Thyroid gland (tissue), 4 donors: Measurements from ENCODE around the gene BARX1. TPM values are rescaled to one million over a fixed set of nuclear protein-coding genes. Genes with fewer than 3 reads are reported as not detected.

Experiments used
- DNase-seq, 2 donors: peaks; one replicate each; pipeline ENCODE4 v3.0.0-alpha.2; 2019
- H3K27ac ChIP-seq, 3 donors: fragments of 200-600 bp; sonication (generic); 1 replicate in 2 of 3; 2 replicates in 1 of 3; pipeline ENCODE4 v1.5.1; 2016 to 2019; ENCODE audit warnings: mild to moderate bottlenecking in 1 of 3, moderate library complexity in 1 of 3
- H3K27me3 ChIP-seq: fragments of 200-600 bp; sonication (generic); one replicate; pipeline ENCODE4 v1.5.1; 2019
- H3K36me3 ChIP-seq, 2 donors: fragments of 200-600 bp; sonication (generic); one replicate each; pipeline ENCODE4 v1.5.1; 2016 to 2019
- H3K4me1 ChIP-seq, 2 donors: fragments of 200-600 bp; sonication (generic); one replicate each; pipeline ENCODE4 v1.5.1; 2017 to 2019
- H3K4me3 ChIP-seq, 3 donors: fragments of 200-600 bp; sonication (generic); replicated peaks in 1 of 3; 1 replicate in 2 of 3; 2 replicates in 1 of 3; pipeline ENCODE4 v1.5.1; 2016; ENCODE audit warnings: mild to moderate bottlenecking in 1 of 3
- H3K9me3 ChIP-seq: fragments of 200-600 bp; sonication (generic); one replicate; pipeline ENCODE4 v1.5.1; 2017
- POLR2A ChIP-seq, 2 donors: fragments of 450-650 bp; IDR thresholded peaks; one replicate each; pipeline ENCODE4 v1.6.1; 2017; ENCODE audit warnings: antibody characterized with exemption in 2 of 2, mild to moderate bottlenecking in 2 of 2, moderate library complexity in 1 of 2
- WGBS, 2 donors: methylation state at CpG; one replicate each; pipeline ENCODE4 v1.1.5; 2017; 5-methylcytosine and 5-hydroxymethylcytosine counted together
- intact Hi-C: fragments of 100-400 bp; cut with DNase I; formaldehyde crosslinking; loops from one replicate; pipeline ENCODE4 v1.15.1; 2023
- total RNA-seq, 4 donors: library from RNA; depleted of rRNA; stranded (reverse); fragments of >200 nt; gene quantifications; one replicate each; pipeline ENCODE4 v1.2.3, GENCODE V29; 2016
- TF ChIP-seq, protein P1 (sequence below), 6 experiments: fragments of 200-600 bp in 3 of 6; fragments of 450-650 bp in 3 of 6; sonication (generic) in 3 of 6; IDR thresholded peaks; one replicate each; pipeline ENCODE4 v1.5.1; 2016 to 2019; ENCODE audit warnings: antibody characterized with exemption in 6 of 6, mild to moderate bottlenecking in 2 of 6, inconsistent platforms in 1 of 6, moderate library complexity in 1 of 6

The BARX1 gene
- total RNA-seq, 4 donors from 2014 or later: 0.33 to 2.1 (median 0.75) TPM; not detected in 1

GRCh38 chr9:93904649-93905472 is 50.3 kb downstream of the BARX1 start:
- Histone ChIP-seq H3K36me3 (no peaks in the 10 kb centered on the region), H3K4me1 (no peaks in the 10 kb centered on the region), H3K4me3 (no peak overlapping the region), H3K27ac (no peak overlapping the region), H3K9me3 (no peaks in the 10 kb centered on the region), H3K27me3 (no peaks in the 10 kb centered on the region)
- 86 to 87% methylated on average over 11 to 12 of the region's 12 CpGs for WGBS, 2 donors
- intact Hi-C loops: no loop called here
- TF ChIP-seq POLR2A (IDR thresholded peaks at IDR 0.05): no peak
- TF ChIP-seq, protein P1, sequence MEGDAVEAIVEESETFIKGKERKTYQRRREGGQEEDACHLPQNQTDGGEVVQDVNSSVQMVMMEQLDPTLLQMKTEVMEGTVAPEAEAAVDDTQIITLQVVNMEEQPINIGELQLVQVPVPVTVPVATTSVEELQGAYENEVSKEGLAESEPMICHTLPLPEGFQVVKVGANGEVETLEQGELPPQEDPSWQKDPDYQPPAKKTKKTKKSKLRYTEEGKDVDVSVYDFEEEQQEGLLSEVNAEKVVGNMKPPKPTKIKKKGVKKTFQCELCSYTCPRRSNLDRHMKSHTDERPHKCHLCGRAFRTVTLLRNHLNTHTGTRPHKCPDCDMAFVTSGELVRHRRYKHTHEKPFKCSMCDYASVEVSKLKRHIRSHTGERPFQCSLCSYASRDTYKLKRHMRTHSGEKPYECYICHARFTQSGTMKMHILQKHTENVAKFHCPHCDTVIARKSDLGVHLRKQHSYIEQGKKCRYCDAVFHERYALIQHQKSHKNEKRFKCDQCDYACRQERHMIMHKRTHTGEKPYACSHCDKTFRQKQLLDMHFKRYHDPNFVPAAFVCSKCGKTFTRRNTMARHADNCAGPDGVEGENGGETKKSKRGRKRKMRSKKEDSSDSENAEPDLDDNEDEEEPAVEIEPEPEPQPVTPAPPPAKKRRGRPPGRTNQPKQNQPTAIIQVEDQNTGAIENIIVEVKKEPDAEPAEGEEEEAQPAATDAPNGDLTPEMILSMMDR (IDR thresholded peaks at IDR 0.05): no peak
- DNase-seq: no peak

- intact Hi-C loops: no loop called here
- Histone ChIP-seq H3K36me3 (no peaks in the 10 kb centered on the region), H3K4me3 (no peak overlapping the region), H3K27me3 (no peaks in the 10 kb centered on the region), H3K9me3 (no peaks in the 10 kb centered on the region), H3K27ac (no peak overlapping the region), H3K4me1 (no peaks in the 10 kb centered on the region)
- no peak for DNase-seq
- TF ChIP-seq, protein P1 (IDR thresholded peaks at IDR 0.05): no peak
- TF ChIP-seq POLR2A (IDR thresholded peaks at IDR 0.05): no peak
- WGBS, 2 donors: 80 to 82% methylated on average over 5 to 10 of the region's 10 CpGs
Observed at GRCh38 chr9:93903886-93904648, 51.1 kb downstream of the BARX1 start.

DNA sequence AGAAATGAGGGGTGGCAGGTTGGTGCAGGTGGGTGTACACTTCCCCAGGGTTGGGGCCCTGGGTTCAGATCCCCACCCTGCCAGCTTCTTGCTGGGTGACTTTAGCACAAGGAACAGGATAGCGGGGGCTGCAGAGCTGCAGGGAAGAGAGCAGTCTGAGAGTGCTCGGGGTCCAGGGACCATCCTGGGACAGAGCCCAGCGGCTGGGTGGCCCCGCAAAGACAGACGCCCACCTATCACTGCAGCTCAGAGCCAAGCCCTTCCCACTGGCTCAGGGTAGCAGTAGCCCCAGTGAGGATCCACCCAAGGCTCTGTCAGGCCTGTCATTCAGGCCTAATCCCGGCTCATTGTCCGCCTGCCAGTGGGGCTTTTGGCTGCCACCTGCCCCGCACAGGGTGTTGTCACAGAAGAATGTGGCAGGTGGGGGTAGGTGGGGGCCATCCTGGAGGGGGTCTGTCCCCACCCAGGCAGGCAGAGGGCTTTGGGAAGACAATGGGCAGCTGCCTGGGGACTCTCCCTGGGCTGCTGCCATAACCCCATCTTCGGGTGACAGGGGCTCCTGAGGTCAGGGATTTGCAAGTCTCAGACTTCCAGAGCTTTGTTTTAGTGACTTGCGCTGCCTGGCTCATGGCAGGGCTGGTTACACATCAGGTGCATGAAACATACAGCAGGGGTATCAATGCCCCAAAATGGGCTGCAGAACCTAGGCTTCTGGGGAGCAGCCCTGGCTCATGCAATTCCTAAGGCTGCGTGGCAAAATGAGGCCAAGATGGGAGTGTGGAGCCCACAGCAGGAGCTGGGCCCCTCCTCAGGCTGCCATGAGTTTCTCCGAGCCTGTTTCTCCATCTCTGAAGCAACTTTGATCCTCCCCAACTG is 52.1 kb downstream of the BARX1 start:
- H3K27ac ChIP-seq: no peak overlapping the region
- H3K4me1 ChIP-seq: no peaks in the 10 kb centered on the region
- TF ChIP-seq, protein P1 (IDR thresholded peaks at IDR 0.05): no peak
- no peak for TF ChIP-seq POLR2A (IDR thresholded peaks at IDR 0.05)
- no peak for DNase-seq
- H3K27me3 ChIP-seq: no peaks in the 10 kb centered on the region
- H3K36me3 ChIP-seq: no peaks in the 10 kb centered on the region
- intact Hi-C loops: no loop called here
- no peaks in the 10 kb centered on the region for H3K9me3 ChIP-seq
- WGBS, 2 donors: 78 to 81% methylated on average over 8 to 11 of the region's 12 CpGs
- no peak overlapping the region for H3K4me3 ChIP-seq

GRCh38 chr9:93902051-93902779 is 52.9 kb downstream of the BARX1 start:
- no peaks in the 10 kb centered on the region for H3K9me3 ChIP-seq
- no peak for DNase-seq
- H3K27me3 ChIP-seq: no peaks in the 10 kb centered on the region
- no peak overlapping the region for H3K27ac ChIP-seq
- 83% methylated on average over 10 to 11 of the region's 11 CpGs for WGBS, 2 donors
- H3K36me3 ChIP-seq: no peaks in the 10 kb centered on the region
- TF ChIP-seq, protein P1 (IDR thresholded peaks at IDR 0.05): no peak
- no peak for TF ChIP-seq POLR2A (IDR thresholded peaks at IDR 0.05)
- intact Hi-C loops: no loop called here
- H3K4me1 ChIP-seq: no peaks in the 10 kb centered on the region
- no peak overlapping the region for H3K4me3 ChIP-seq

Other genes starting within 250 kb of the BARX1 start
- gene PTPDC1, start 129.1 kb upstream of the BARX1 start, total RNA-seq: 10 to 100 TPM in 3 of 4 donors, 1 to 10 TPM in 1; 7.5 to 25.2 (median 10.8) TPM